B cell (primary cell): ENCODE measurements around the gene UBXN6. TPM values are rescaled to one million over a fixed set of nuclear protein-coding genes. Genes with fewer than 3 reads are reported as not detected.

ENCODE experiments used
- ATAC-seq: fragments of 200-7000 bp; cut with Tn5 transposase; one replicate; pipeline ENCODE4 v1.10.0; 2021; ENCODE audit warnings: low read depth, mild to moderate bottlenecking, moderate number of reproducible peaks, moderate library complexity
- CTCF ChIA-PET: fragments of 350-600 bp; sonication (Branson Sonifier 250); formaldehyde crosslinking; loops from one replicate; lab custom pipeline; 2021; ENCODE audit warnings: antibody characterized with exemption, inconsistent platforms; lab: Charles Lee
- POLR2A ChIA-PET: fragments of 350-600 bp; sonication (Branson Sonifier 250); formaldehyde crosslinking; loops from one replicate; lab custom pipeline; 2021; ENCODE audit warnings: antibody characterized with exemption; lab: Charles Lee
- DNase-seq: peaks from one replicate; pipeline ENCODE4 v3.0.0; 2013
- H2AFZ ChIP-seq: 2 replicates; pipeline ENCODE4 v1.6.1; 2012; ENCODE audit warnings: mild to moderate bottlenecking, low read depth, low read length; ENCODE audit not compliant: insufficient read depth, poor library complexity, severe bottlenecking
- H3K27ac ChIP-seq, 2 donors: 1 replicate in 1 of 2; 2 replicates in 1 of 2; pipeline ENCODE4 v1.5.1; 2012 to 2013; ENCODE audit warnings: low read length in 2 of 2, mild to moderate bottlenecking in 2 of 2, moderate library complexity in 1 of 2
- H3K27me3 ChIP-seq, 4 experiments: fragments of 200-600 bp in 1 of 4; sonication (generic) in 1 of 4; replicated peaks in 1 of 4; 1 replicate in 2 of 4; 2 replicates in 2 of 4; pipeline versions ENCODE4 v1.6.1 to v1.7.0; 2013 to 2016; ENCODE audit warnings: low read length in 3 of 4, mild to moderate bottlenecking in 2 of 4, mixed read lengths in 1 of 4, moderate library complexity in 1 of 4; ENCODE audit not compliant: insufficient read depth in 4 of 4, control insufficient read depth in 3 of 4; ENCODE audit errors: control extremely low read depth in 1 of 4
- H3K36me3 ChIP-seq, 2 experiments: replicated peaks in 1 of 2; 1 replicate in 1 of 2; 2 replicates in 1 of 2; pipeline versions ENCODE4 v1.6.1 to v1.7.1; 2013; ENCODE audit warnings: low read length in 1 of 2; ENCODE audit not compliant: insufficient read depth in 2 of 2, control insufficient read depth in 1 of 2; ENCODE audit errors: control extremely low read depth in 1 of 2, extremely low read depth in 1 of 2
- H3K4me1 ChIP-seq, 2 donors: fragments of 200-600 bp in 1 of 2; sonication (generic) in 1 of 2; 1 replicate in 1 of 2; 2 replicates in 1 of 2; pipeline versions ENCODE4 v1.5.1 to v1.6.1; 2013 to 2017; ENCODE audit warnings: low read length in 2 of 2; ENCODE audit not compliant: control insufficient read depth in 2 of 2, insufficient read depth in 2 of 2
- H3K4me2 ChIP-seq: replicated peaks from 2 replicates; pipeline ENCODE3; 2012; ENCODE audit warnings: mild to moderate bottlenecking, low read depth, low read length; ENCODE audit not compliant: poor library complexity, severe bottlenecking
- H3K4me3 ChIP-seq, 5 experiments: fragments of 200-600 bp in 1 of 5; sonication (generic) in 1 of 5; 1 replicate in 3 of 5; 2 replicates in 2 of 5; pipeline versions ENCODE4 v1.5.1 to v1.7.0; 2011 to 2016; ENCODE audit warnings: low read length in 4 of 5, mild to moderate bottlenecking in 4 of 5, low read depth in 2 of 5, control low read depth in 1 of 5, moderate library complexity in 1 of 5; ENCODE audit not compliant: insufficient read depth in 1 of 5; ENCODE audit errors: control extremely low read depth in 1 of 5, extremely low read depth in 1 of 5
- H3K79me2 ChIP-seq: fragments of 200-600 bp; sonication (generic); one replicate; pipeline ENCODE4 v1.6.0; 2016; ENCODE audit warnings: low read length; ENCODE audit not compliant: control insufficient read depth, insufficient read depth
- H3K9ac ChIP-seq: fragments of 200-600 bp; sonication (generic); 2 replicates; pipeline ENCODE4 v1.6.1; 2017; ENCODE audit warnings: mild to moderate bottlenecking, low read length, moderate library complexity
- H3K9me3 ChIP-seq, 3 donors: one replicate each; pipeline versions ENCODE4 v1.6.1 to v1.7.1; 2013; ENCODE audit warnings: low read length in 2 of 3; ENCODE audit not compliant: control insufficient read depth in 2 of 3, insufficient read depth in 1 of 3; ENCODE audit errors: control extremely low read depth in 1 of 3
- H4K20me1 ChIP-seq: 2 replicates; pipeline ENCODE4 v1.6.0; 2012; ENCODE audit warnings: mild to moderate bottlenecking, low read length; ENCODE audit not compliant: insufficient read depth, control insufficient read depth, poor library complexity, severe bottlenecking
- H3K27ac Mint-ChIP-seq: one replicate; pipeline ENCODE4 v1.8.0; 2021; ENCODE audit warnings: mixed read lengths
- H3K27me3 Mint-ChIP-seq: one replicate; pipeline ENCODE4 v1.8.0; 2021; ENCODE audit warnings: mixed read lengths
- H3K4me1 Mint-ChIP-seq: one replicate; pipeline ENCODE4 v1.8.0; 2021; ENCODE audit warnings: mixed read lengths
- H3K4me3 Mint-ChIP-seq: one replicate; pipeline ENCODE4 v1.8.0; 2021; ENCODE audit warnings: mixed read lengths
- H3K9me3 Mint-ChIP-seq: one replicate; pipeline ENCODE4 v1.8.0; 2022; ENCODE audit warnings: mixed read lengths; ENCODE audit not compliant: insufficient read depth
- EZH2 ChIP-seq: IDR thresholded peaks from 2 replicates; pipeline ENCODE4 v1.6.1; 2012; ENCODE audit warnings: borderline replicate concordance, low read depth, mild to moderate bottlenecking, moderate library complexity, low read length; ENCODE audit not compliant: insufficient read depth, poor library complexity, severe bottlenecking
- WGBS: methylation state at CpG from one replicate; pipeline ENCODE4 v1.1.5; 2013; ENCODE audit warnings: missing lambda C conversion rate; ENCODE audit not compliant: insufficient coverage; 5-methylcytosine and 5-hydroxymethylcytosine counted together
- intact Hi-C: fragments of 100-400 bp; cut with micrococcal nuclease; formaldehyde crosslinking; loops from one replicate; pipeline ENCODE4 v1.10.0; 2022
- polyA plus RNA-seq: library from polyadenylated mRNA; depleted of rRNA; stranded (reverse); fragments of >200 nt; gene quantifications from 2 replicates; pipeline ENCODE4 v1.2.3, GENCODE V29; 2012
- total RNA-seq, 2 donors: library from RNA; stranded (reverse); fragments of 120-200 nt in 1 of 2; gene quantifications; 1 replicate in 1 of 2; 2 replicates in 1 of 2; pipeline versions ENCODE4 v1.2.3 to v1.2.4, GENCODE V29; 2013 to 2022
- TF ChIP-seq, protein P1 (sequence below): fragments of 200-600 bp; IDR thresholded peaks from one replicate; pipeline ENCODE4 v1.8.0; 2022; ENCODE audit warnings: antibody characterized with exemption, mild to moderate bottlenecking

The UBXN6 gene
- total and polyA plus RNA-seq, 2 donors (not counting 1 experiment from before 2014, with no cell fraction given), result 75.8 to 76.6 TPM

DNA sequence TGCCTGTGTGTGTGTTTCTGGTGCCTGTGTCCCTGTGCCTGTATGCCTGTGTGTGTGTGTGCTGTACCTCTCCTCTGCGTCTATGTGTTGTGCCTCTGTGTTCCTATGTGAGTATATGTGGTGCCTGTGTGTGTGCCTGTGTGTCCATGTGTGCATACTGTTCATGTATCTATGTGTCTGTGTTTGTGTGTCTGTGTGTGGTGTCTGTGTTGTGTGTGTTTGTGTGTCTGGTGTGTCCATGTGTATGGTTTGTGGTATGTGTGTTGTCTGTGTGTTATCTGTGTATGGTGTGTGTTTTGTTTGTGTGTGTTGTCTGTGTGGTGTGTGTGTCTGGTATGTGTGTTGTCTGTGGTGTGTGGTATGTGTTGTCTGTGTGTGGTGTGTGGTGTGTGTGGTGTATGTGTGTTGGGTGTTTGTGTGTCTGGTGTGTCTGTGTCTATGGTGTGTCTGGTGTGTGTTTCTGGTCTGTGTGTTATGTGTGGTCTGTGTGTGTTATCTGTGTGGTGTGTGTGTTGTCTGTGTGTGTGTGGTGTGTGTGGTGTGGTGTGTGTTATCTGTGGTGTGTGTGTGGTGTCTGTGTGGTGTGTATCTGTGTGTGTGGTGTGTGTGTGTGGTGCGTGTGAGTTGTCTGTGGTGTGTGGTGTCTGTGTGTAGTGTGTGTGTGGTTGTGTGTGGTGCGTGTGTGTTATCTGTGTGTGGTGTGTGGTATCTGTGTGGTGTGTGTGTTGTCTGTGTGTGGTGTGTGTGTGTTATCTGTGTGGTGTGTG is 34.9 kb upstream of the UBXN6 start:
- Histone ChIP-seq H3K9ac (no peak overlapping the region), H3K79me2 (peaks cover 11% of the 10 kb centered on the region), H2AFZ (no peak overlapping the region), H3K36me3 (peaks cover 5 to 42% of the 10 kb centered on the region in 2 experiments), H3K9me3 (no peaks in the 10 kb centered on the region), H3K4me3 (no peak overlapping the region), H3K4me2 (no peak overlapping the region), H4K20me1 (no peaks in the 10 kb centered on the region), H3K4me1 (no peaks in the 10 kb centered on the region), H3K27ac (no peak overlapping the region), H3K27me3 (no peaks in the 10 kb centered on the region)
- ChIA-PET CTCF (interaction anchor here (0.5 kb wide), 1 partner anchor 153 kb away, joined by 3 read pairs; no protein-coding TSS in a partner anchor), POLR2A (no interaction called here)
- intact Hi-C loops, result no loop called here
- Mint-ChIP-seq H3K27me3 (no peaks in the 10 kb centered on the region), H3K4me1 (no peaks in the 10 kb centered on the region), H3K27ac (no peak overlapping the region), H3K9me3 (no peaks in the 10 kb centered on the region), H3K4me3 (no peak overlapping the region)
- ATAC-seq (no peak), DNase-seq (no peak)
- TF ChIP-seq, protein P1, sequence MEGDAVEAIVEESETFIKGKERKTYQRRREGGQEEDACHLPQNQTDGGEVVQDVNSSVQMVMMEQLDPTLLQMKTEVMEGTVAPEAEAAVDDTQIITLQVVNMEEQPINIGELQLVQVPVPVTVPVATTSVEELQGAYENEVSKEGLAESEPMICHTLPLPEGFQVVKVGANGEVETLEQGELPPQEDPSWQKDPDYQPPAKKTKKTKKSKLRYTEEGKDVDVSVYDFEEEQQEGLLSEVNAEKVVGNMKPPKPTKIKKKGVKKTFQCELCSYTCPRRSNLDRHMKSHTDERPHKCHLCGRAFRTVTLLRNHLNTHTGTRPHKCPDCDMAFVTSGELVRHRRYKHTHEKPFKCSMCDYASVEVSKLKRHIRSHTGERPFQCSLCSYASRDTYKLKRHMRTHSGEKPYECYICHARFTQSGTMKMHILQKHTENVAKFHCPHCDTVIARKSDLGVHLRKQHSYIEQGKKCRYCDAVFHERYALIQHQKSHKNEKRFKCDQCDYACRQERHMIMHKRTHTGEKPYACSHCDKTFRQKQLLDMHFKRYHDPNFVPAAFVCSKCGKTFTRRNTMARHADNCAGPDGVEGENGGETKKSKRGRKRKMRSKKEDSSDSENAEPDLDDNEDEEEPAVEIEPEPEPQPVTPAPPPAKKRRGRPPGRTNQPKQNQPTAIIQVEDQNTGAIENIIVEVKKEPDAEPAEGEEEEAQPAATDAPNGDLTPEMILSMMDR, result no peak
- WGBS, result 100% methylated on average over 3 of the region's 3 CpGs

DNA sequence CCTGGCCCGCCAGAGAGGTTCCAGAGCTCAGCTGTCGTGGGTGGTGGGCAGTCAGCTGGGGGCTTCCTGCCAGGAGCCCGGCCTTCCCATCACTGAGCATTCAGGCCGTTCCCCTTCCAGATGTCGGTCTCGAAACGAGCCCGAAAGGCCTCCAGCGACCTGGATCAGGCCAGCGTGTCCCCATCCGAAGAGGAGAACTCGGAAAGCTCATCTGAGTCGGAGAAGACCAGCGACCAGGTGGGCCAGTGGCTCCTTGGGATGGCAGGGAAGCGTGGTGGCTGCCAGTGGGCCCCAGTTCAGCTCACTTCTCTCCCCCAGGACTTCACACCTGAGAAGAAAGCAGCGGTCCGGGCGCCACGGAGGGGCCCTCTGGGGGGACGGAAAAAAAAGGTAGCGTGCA is 33.9 kb upstream of the UBXN6 start:
- no peaks in the 10 kb centered on the region for H3K27me3 ChIP-seq
- H3K4me3 Mint-ChIP-seq, result no peak overlapping the region
- intact Hi-C loops, result no loop called here
- H3K4me1 Mint-ChIP-seq, result no peaks in the 10 kb centered on the region
- H3K9ac ChIP-seq, result no peak overlapping the region
- peaks cover 5 to 40% of the 10 kb centered on the region in 2 experiments for H3K36me3 ChIP-seq
- H3K79me2 ChIP-seq, result peaks cover 11% of the 10 kb centered on the region
- no peak overlapping the region for H2AFZ ChIP-seq
- no peak overlapping the region for H3K4me2 ChIP-seq
- ChIA-PET POLR2A (no interaction called here), CTCF (interaction anchor here (0.6 kb wide), 1 partner anchor 144 kb away, joined by 3 read pairs; no protein-coding TSS in a partner anchor)
- H3K27ac Mint-ChIP-seq, result no peak overlapping the region
- WGBS, result 98% methylated on average over 21 of the region's 21 CpGs
- no peak overlapping the region for H3K27ac ChIP-seq
- H4K20me1 ChIP-seq, result no peaks in the 10 kb centered on the region
- H3K27me3 Mint-ChIP-seq, result no peaks in the 10 kb centered on the region
- ATAC-seq (no peak), DNase-seq (no peak)
- H3K4me1 ChIP-seq, result no peaks in the 10 kb centered on the region
- no peaks in the 10 kb centered on the region for H3K9me3 Mint-ChIP-seq
- H3K4me3 ChIP-seq, result no peak overlapping the region
- no peaks in the 10 kb centered on the region for H3K9me3 ChIP-seq
- TF ChIP-seq, protein P1, result no peak
- TF ChIP-seq EZH2, result no peak
